CD4-positive, alpha-beta T cell (primary cell): Measurements from ENCODE around the gene DARS1. TPM values are rescaled to one million over a fixed set of nuclear protein-coding genes. Genes with fewer than 3 reads are reported as not detected.

ENCODE experiments used
- ATAC-seq: fragments of 200-7000 bp; cut with Tn5 transposase; one replicate; pipeline ENCODE4 v1.10.0; 2022; ENCODE audit warnings: mild to moderate bottlenecking; ENCODE audit not compliant: poor library complexity
- CTCF ChIA-PET: fragments of 350-600 bp; sonication (Branson Sonifier 250); formaldehyde crosslinking; loops from one replicate; lab custom pipeline; 2021; ENCODE audit warnings: antibody characterized with exemption, inconsistent platforms; lab: Charles Lee
- POLR2A ChIA-PET: fragments of 350-600 bp; sonication (Branson Sonifier 250); formaldehyde crosslinking; loops from one replicate; lab custom pipeline; 2021; ENCODE audit warnings: antibody characterized with exemption, inconsistent platforms; lab: Charles Lee
- DNase-seq, 14 experiments: peaks; one replicate each; pipeline ENCODE4 v3.0.0-alpha.2; 2013 to 2020; ENCODE audit warnings: mixed read lengths in 2 of 14
- H3K27ac ChIP-seq, 2 donors: one replicate each; pipeline versions ENCODE4 v1.5.1 to v1.7.0; 2013; ENCODE audit warnings: low read length in 2 of 2, low read depth in 1 of 2, mild to moderate bottlenecking in 1 of 2
- H3K27me3 ChIP-seq, 2 experiments: 1 replicate in 1 of 2; 2 replicates in 1 of 2; pipeline versions ENCODE4 v1.6.1 to v1.7.0; 2013; ENCODE audit warnings: low read length in 2 of 2, control low read depth in 1 of 2, mild to moderate bottlenecking in 1 of 2, moderate library complexity in 1 of 2; ENCODE audit not compliant: insufficient read depth in 2 of 2, control insufficient read depth in 1 of 2
- H3K36me3 ChIP-seq: one replicate; pipeline ENCODE4 v1.6.1; 2013; ENCODE audit warnings: low read length, control low read depth; ENCODE audit not compliant: insufficient read depth
- H3K4me1 ChIP-seq: one replicate; pipeline ENCODE4 v1.6.1; 2013; ENCODE audit warnings: low read length, control low read depth; ENCODE audit not compliant: insufficient read depth
- H3K4me3 ChIP-seq: one replicate; pipeline ENCODE4 v1.5.1; 2013; ENCODE audit warnings: mild to moderate bottlenecking, low read length, moderate library complexity
- H3K9me3 ChIP-seq, 2 experiments: 1 replicate in 1 of 2; 2 replicates in 1 of 2; pipeline versions ENCODE4 v1.6.1 to v1.7.0; 2013; ENCODE audit warnings: low read length in 2 of 2, mild to moderate bottlenecking in 2 of 2, control low read depth in 1 of 2, moderate library complexity in 1 of 2; ENCODE audit not compliant: control insufficient read depth in 1 of 2, insufficient read depth in 1 of 2
- H3K27ac Mint-ChIP-seq: one replicate; pipeline ENCODE4 v1.8.0; 2020; ENCODE audit warnings: mixed read lengths
- H3K27me3 Mint-ChIP-seq: one replicate; pipeline ENCODE4 v1.8.0; 2021; ENCODE audit warnings: mixed read lengths
- H3K36me3 Mint-ChIP-seq: one replicate; pipeline ENCODE4 v1.8.0; 2021; ENCODE audit warnings: low read depth, mixed read lengths
- H3K4me1 Mint-ChIP-seq: one replicate; pipeline ENCODE4 v1.8.0; 2021; ENCODE audit warnings: low read depth, mixed read lengths
- H3K4me3 Mint-ChIP-seq: one replicate; pipeline ENCODE4 v1.8.0; 2020; ENCODE audit warnings: mild to moderate bottlenecking, mixed read lengths
- H3K9me3 Mint-ChIP-seq: one replicate; pipeline ENCODE4 v1.8.0; 2020; ENCODE audit warnings: mixed read lengths
- intact Hi-C, 2 experiments: fragments of 100-400 bp; cut with DNase I in 1 of 2; cut with micrococcal nuclease in 1 of 2; formaldehyde crosslinking; loops; one replicate each; pipeline versions ENCODE4 v1.15.1 to v1.9.0; 2023 to 2025; cut with DNase I, micrococcal nuclease
- total RNA-seq, 174 experiments: library from RNA in 2 of 174; stranded (reverse) in 2 of 174; gene quantifications; one replicate each; pipeline ENCODE4 v1.2.3 and lab custom pipeline; 2021 to 2026
- TF ChIP-seq, protein P1 (sequence below): fragments of 200-600 bp; IDR thresholded peaks from one replicate; pipeline ENCODE4 v1.8.0; 2022; ENCODE audit warnings: antibody characterized with exemption, mild to moderate bottlenecking

Gene DARS1
- total RNA-seq, 2 experiments from 2014 or later: 38.2 to 41.7 TPM

DNA sequence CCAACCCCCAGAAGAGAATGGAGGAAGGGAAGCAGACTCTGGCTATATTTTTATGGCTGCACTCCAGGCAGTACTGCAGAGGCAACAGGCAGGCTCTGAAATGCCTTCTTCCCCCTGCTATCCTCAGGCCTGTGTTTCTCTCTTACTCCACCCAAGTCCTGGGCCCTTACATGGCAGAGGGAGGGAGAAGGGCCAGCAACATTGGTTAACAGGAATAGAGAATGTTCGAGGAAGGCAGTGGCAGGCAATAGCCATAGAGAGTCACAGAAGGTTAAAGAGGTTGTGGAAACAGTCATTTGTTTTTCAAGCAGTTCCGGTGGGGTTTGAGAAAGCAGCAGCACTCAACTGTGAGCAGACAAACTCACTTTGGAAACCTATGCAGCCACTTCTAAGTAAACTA lies 15.1 kb upstream of the DARS1 start:
- Mint-ChIP-seq H3K36me3 (no peaks in the 10 kb centered on the region), H3K4me3 (no peak overlapping the region), H3K4me1 (peaks cover 11% of the 10 kb centered on the region), H3K9me3 (no peaks in the 10 kb centered on the region), H3K27ac (no peak overlapping the region), H3K27me3 (no peaks in the 10 kb centered on the region)
- ChIA-PET POLR2A (no interaction called here), CTCF (no interaction called here)
- intact Hi-C loops: no loop called here
- Histone ChIP-seq H3K9me3 (no peaks in the 10 kb centered on the region), H3K36me3 (no peaks in the 10 kb centered on the region), H3K4me1 (peaks cover 6% of the 10 kb centered on the region), H3K4me3 (no peak overlapping the region), H3K27ac (no peak overlapping the region), H3K27me3 (no peaks in the 10 kb centered on the region)
- ATAC-seq (no peak), DNase-seq (no peak)
- TF ChIP-seq, protein P1, sequence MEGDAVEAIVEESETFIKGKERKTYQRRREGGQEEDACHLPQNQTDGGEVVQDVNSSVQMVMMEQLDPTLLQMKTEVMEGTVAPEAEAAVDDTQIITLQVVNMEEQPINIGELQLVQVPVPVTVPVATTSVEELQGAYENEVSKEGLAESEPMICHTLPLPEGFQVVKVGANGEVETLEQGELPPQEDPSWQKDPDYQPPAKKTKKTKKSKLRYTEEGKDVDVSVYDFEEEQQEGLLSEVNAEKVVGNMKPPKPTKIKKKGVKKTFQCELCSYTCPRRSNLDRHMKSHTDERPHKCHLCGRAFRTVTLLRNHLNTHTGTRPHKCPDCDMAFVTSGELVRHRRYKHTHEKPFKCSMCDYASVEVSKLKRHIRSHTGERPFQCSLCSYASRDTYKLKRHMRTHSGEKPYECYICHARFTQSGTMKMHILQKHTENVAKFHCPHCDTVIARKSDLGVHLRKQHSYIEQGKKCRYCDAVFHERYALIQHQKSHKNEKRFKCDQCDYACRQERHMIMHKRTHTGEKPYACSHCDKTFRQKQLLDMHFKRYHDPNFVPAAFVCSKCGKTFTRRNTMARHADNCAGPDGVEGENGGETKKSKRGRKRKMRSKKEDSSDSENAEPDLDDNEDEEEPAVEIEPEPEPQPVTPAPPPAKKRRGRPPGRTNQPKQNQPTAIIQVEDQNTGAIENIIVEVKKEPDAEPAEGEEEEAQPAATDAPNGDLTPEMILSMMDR: no peak

GRCh38 chr2:135999899-136000298 lies 14.5 kb upstream of the DARS1 start:
- ChIA-PET POLR2A (no interaction called here), CTCF (no interaction called here)
- Mint-ChIP-seq H3K9me3 (no peaks in the 10 kb centered on the region), H3K4me3 (no peak overlapping the region), H3K4me1 (peaks cover 11% of the 10 kb centered on the region), H3K27ac (no peak overlapping the region), H3K36me3 (no peaks in the 10 kb centered on the region), H3K27me3 (no peaks in the 10 kb centered on the region)
- no peak overlapping the region for H3K27ac ChIP-seq
- DNase-seq (no peak), ATAC-seq (no peak)
- peaks cover 6% of the 10 kb centered on the region for H3K4me1 ChIP-seq
- H3K4me3 ChIP-seq: no peak overlapping the region
- H3K36me3 ChIP-seq: no peaks in the 10 kb centered on the region
- no peaks in the 10 kb centered on the region for H3K9me3 ChIP-seq
- TF ChIP-seq, protein P1: no peak
- intact Hi-C loops: no loop called here
- H3K27me3 ChIP-seq: no peaks in the 10 kb centered on the region

DNA sequence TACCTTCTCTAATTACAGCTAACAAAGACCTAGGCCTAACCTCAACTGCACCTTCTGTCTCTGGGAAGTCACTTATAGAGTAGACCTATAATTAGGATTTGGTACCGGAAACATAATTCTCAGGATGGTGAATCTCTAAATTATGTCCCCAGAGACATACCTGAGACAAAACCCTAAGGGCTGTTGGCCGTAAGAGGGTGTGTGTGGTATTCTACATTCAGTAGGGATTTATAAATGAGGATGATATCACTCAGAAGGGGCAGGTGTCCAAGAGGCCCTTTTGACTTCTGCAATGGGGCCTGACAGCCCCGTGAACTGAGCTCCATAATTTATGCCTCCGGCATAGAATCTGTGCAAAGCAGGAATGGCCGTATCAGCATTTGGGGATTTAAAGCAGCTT lies 13.5 kb upstream of the DARS1 start:
- no peak overlapping the region for H3K4me3 ChIP-seq
- ChIA-PET CTCF (interaction anchor here (0.7 kb wide), 1 partner anchor 53 kb away, joined by 3 read pairs; no protein-coding TSS in a partner anchor), POLR2A (no interaction called here)
- no peak for ATAC-seq
- Mint-ChIP-seq H3K9me3 (no peaks in the 10 kb centered on the region), H3K27ac (no peak overlapping the region), H3K36me3 (no peaks in the 10 kb centered on the region), H3K4me3 (no peak overlapping the region), H3K27me3 (no peaks in the 10 kb centered on the region), H3K4me1 (peaks cover 11% of the 10 kb centered on the region)
- intact Hi-C loops: no loop called here
- DNase-seq: no peak
- peaks cover 6% of the 10 kb centered on the region for H3K4me1 ChIP-seq
- H3K27me3 ChIP-seq: no peaks in the 10 kb centered on the region
- H3K36me3 ChIP-seq: no peaks in the 10 kb centered on the region
- TF ChIP-seq, protein P1: no peak
- no peak overlapping the region for H3K27ac ChIP-seq
- H3K9me3 ChIP-seq: no peaks in the 10 kb centered on the region
